HepG2 (cell line): ENCODE measurements around the gene CDYL. TPM values are rescaled to one million over a fixed set of nuclear protein-coding genes. Genes with fewer than 3 reads are reported as not detected.

Experiments used
- ATAC-seq: fragments of 200-7000 bp; cut with Tn5 transposase; 3 replicates; pipeline ENCODE4 v1.9.1; 2020; ENCODE audit warnings: mild to moderate bottlenecking, moderate library complexity
- BruUV-seq: library from RNA; stranded (reverse); fragments of 400-500 nt; replicated peaks from 2 replicates; lab custom pipeline; 2021; lab: Mats Ljungman, UMichigan
- CTCF ChIA-PET: fragments of 300-600 bp; formaldehyde crosslinking; extraction: SDS; loops from one replicate; lab custom pipeline; 2021; ENCODE audit warnings: low total read pairs, inconsistent platforms, low intra/inter-chr PET ratio; lab: Yijun Ruan, JAX
- POLR2A ChIA-PET: fragments of 350-600 bp; sonication (Branson Sonifier 250); formaldehyde crosslinking; loops from one replicate; lab custom pipeline; 2020; ENCODE audit warnings: antibody characterized with exemption, inconsistent platforms; lab: Yijun Ruan, JAX
- DNase-seq: peaks from one replicate; pipeline ENCODE4 v3.0.0-alpha.2; 2015; ENCODE audit warnings: low spot score
- FAIRE-seq: peaks from 3 replicates; lab custom pipeline; 2011; peaks lifted over from hg19 to GRCh38; lab: Jason Lieb, UNC
- H2AFZ ChIP-seq: one replicate; pipeline ENCODE4 v1.6.1; 2011; ENCODE audit warnings: low read length, inconsistent platforms
- H3K27ac ChIP-seq: fragments of 300-600 bp; 3 replicates; pipeline ENCODE4 v1.8.0; 2011; ENCODE audit warnings: mixed run types, mild to moderate bottlenecking, mixed read lengths, low read length, inconsistent platforms; ENCODE audit not compliant: insufficient read depth; ENCODE audit errors: extremely low read length
- H3K27me3 ChIP-seq, 2 experiments: fragments of 200-600 bp in 1 of 2; 2 replicates in 1 of 2; 3 replicates in 1 of 2; pipeline versions ENCODE4 v1.6.0 to v1.8.0; 2011; ENCODE audit warnings: low read length in 2 of 2, mild to moderate bottlenecking in 2 of 2, moderate library complexity in 2 of 2, inconsistent platforms in 1 of 2; ENCODE audit not compliant: insufficient read depth in 2 of 2, control insufficient read depth in 1 of 2
- H3K36me3 ChIP-seq, 2 experiments: fragments of 200-600 bp in 1 of 2; replicated peaks in 1 of 2; 2 replicates in 1 of 2; 3 replicates in 1 of 2; pipeline versions ENCODE4 v1.5.1 to v1.8.0; 2011; ENCODE audit warnings: low read length in 2 of 2, inconsistent platforms in 1 of 2; ENCODE audit not compliant: insufficient read depth in 2 of 2, control insufficient read depth in 1 of 2
- H3K4me1 ChIP-seq: 2 replicates; pipeline ENCODE4 v1.5.1; 2012; ENCODE audit warnings: low read length, inconsistent platforms; ENCODE audit not compliant: insufficient read depth
- H3K4me2 ChIP-seq: 2 replicates; pipeline ENCODE4 v1.6.0; 2011; ENCODE audit warnings: low read depth, low read length, inconsistent platforms
- H3K4me3 ChIP-seq, 3 experiments: fragments of 200-600 bp in 1 of 3; sonication (generic), shearing (Covaris generic) in 1 of 3; replicated peaks in 1 of 3; 2 replicates each; pipeline ENCODE4 v1.5.1; 2011 to 2016; ENCODE audit warnings: low read length in 3 of 3, inconsistent platforms in 2 of 3, low read depth in 2 of 3, mild to moderate bottlenecking in 2 of 3, control low read depth in 1 of 3, mixed read lengths in 1 of 3; ENCODE audit not compliant: insufficient read depth in 1 of 3
- H3K79me2 ChIP-seq: one replicate; pipeline ENCODE4 v1.6.1; 2011; ENCODE audit warnings: low read length, inconsistent platforms; ENCODE audit not compliant: insufficient read depth
- H3K9ac ChIP-seq: 2 replicates; pipeline ENCODE4 v1.6.0; 2011; ENCODE audit warnings: mild to moderate bottlenecking, low read depth, low read length, inconsistent platforms; ENCODE audit not compliant: insufficient read depth
- H3K9me3 ChIP-seq: 2 replicates; pipeline ENCODE4 v1.5.1; 2012; ENCODE audit warnings: mild to moderate bottlenecking, low read length
- H4K20me1 ChIP-seq: 2 replicates; pipeline ENCODE4 v1.6.0; 2011; ENCODE audit warnings: inconsistent platforms, mild to moderate bottlenecking, low read length, moderate library complexity; ENCODE audit not compliant: insufficient read depth
- CBX5 ChIP-seq: sonication (generic); formaldehyde crosslinking; IDR thresholded peaks from 2 replicates; pipeline ENCODE4 v1.4.0; 2020; ENCODE audit warnings: missing genetic modification reagents, borderline replicate concordance
- CENPX ChIP-seq: sonication (generic); formaldehyde crosslinking; IDR thresholded peaks from 2 replicates; pipeline ENCODE4 v1.9.0; 2021; ENCODE audit warnings: mild to moderate bottlenecking, missing genetic modification reagents, moderate library complexity
- FOSL1 ChIP-seq: sonication (generic); formaldehyde crosslinking; IDR thresholded peaks from 2 replicates; pipeline ENCODE4 v1.9.0; 2021; ENCODE audit warnings: missing genetic modification reagents, borderline replicate concordance
- LRRFIP1 ChIP-seq: sonication (generic); formaldehyde crosslinking; conservative IDR thresholded peaks from 2 replicates; pipeline ENCODE4 v1.4.0; 2020; ENCODE audit warnings: missing genetic modification reagents
- NFE2L2 ChIP-seq: fragments of 150-350 bp; IDR thresholded peaks from 2 replicates; pipeline ENCODE4 v1.6.1; 2014; ENCODE audit warnings: low read length
- PAWR ChIP-seq: sonication (generic); formaldehyde crosslinking; IDR thresholded peaks from 2 replicates; pipeline ENCODE4 v1.4.0; 2020; ENCODE audit warnings: missing genetic modification reagents, mild to moderate bottlenecking, borderline replicate concordance
- U2AF2 ChIP-seq: fragments of 200-400 bp; formaldehyde crosslinking; IDR thresholded peaks from 2 replicates; pipeline ENCODE4 v1.6.1; 2017; ENCODE audit warnings: low read depth, mild to moderate bottlenecking, low read length
- ZNF180 ChIP-seq: sonication (generic); formaldehyde crosslinking; IDR thresholded peaks from 2 replicates; pipeline ENCODE4 v1.4.0; 2020; ENCODE audit warnings: low read depth, missing genetic modification reagents, borderline replicate concordance
- ZNF256 ChIP-seq: sonication (generic); formaldehyde crosslinking; conservative IDR thresholded peaks from 2 replicates; pipeline ENCODE4 v1.4.0; 2020; ENCODE audit warnings: missing genetic modification reagents
- ZNF552 ChIP-seq: sonication (generic); formaldehyde crosslinking; IDR thresholded peaks from 2 replicates; pipeline ENCODE4 v1.9.0; 2022; ENCODE audit warnings: missing genetic modification reagents, mild to moderate bottlenecking, borderline replicate concordance
- ZNF772 ChIP-seq: sonication (generic); formaldehyde crosslinking; IDR thresholded peaks from 2 replicates; pipeline ENCODE4 v1.5.0; 2020; ENCODE audit warnings: mild to moderate bottlenecking, missing genetic modification reagents
- ZNF773 ChIP-seq: sonication (generic); formaldehyde crosslinking; IDR thresholded peaks from 2 replicates; pipeline ENCODE4 v1.4.0; 2020; ENCODE audit warnings: missing genetic modification reagents, borderline replicate concordance
- WGBS: methylation state at CpG from one replicate; pipeline ENCODE4 v1.1.6; 2017; ENCODE audit warnings: low lambda C conversion rate; 5-methylcytosine and 5-hydroxymethylcytosine counted together
- in situ Hi-C: cut with HindIII; loops from 2 replicates; pipeline ENCODE4 v1.10.0; 2017; ENCODE audit warnings: low pct_unique_long_range_greater_than_20kb; ENCODE audit not compliant: extremely low pct_ligation_motif_present
- intact Hi-C: fragments of 100-400 bp; cut with micrococcal nuclease; formaldehyde crosslinking; loops from one replicate; pipeline ENCODE4 v1.10.0; 2022; ENCODE audit not compliant: unreplicated experiment
- polyA plus RNA-seq, 8 experiments: library from polyadenylated mRNA; depleted of rRNA in 3 of 8; stranded (reverse) in 7 of 8; unstranded in 1 of 8; fragments of >200 nt; fragmentation: Illumina TruSeq in 4 of 8; extraction: Trizol in 4 of 8; gene quantifications; 2 replicates each; pipeline versions ENCODE4 v1.2.1 to v1.2.3, GENCODE V29; 2011 to 2016; ENCODE audit warnings: low read depth in 4 of 8, missing spikeins in 1 of 8, mixed read lengths in 1 of 8; ENCODE audit not compliant: insufficient read depth in 1 of 8
- total RNA-seq, 5 experiments: library from RNA; depleted of rRNA; stranded (reverse); fragments of >200 nt; fragmentation: Illumina TruSeq; extraction: Trizol; gene quantifications; 2 replicates each; pipeline ENCODE4 v1.2.3, GENCODE V29; 2016; ENCODE audit warnings: low read depth in 1 of 5

CDYL gene
- total and polyA plus RNA-seq, 2 of the 13 experiments (the other 11 are each of a cell fraction or from before 2014, with no cell fraction given): 22.8 to 105 TPM

- no peak overlapping the region for H3K4me3 ChIP-seq
- no TSS peak for BruUV-seq
- H3K36me3 ChIP-seq: no peaks in the 10 kb centered on the region
- peak; percentile 39; the same call in 2 of the 3 replicates for ATAC-seq
- no peak overlapping the region for H3K4me2 ChIP-seq
- WGBS: 96% methylated on average over 5 of the region's 5 CpGs
- no peaks in the 10 kb centered on the region; the same call in 1 of the 2 replicates for H4K20me1 ChIP-seq
- TF ChIP-seq ZNF256 (CRISPR knock-in tag) (no peak), FOSL1 (CRISPR knock-in tag) (no peak), CBX5 (CRISPR knock-in tag) (no peak), ZNF180 (CRISPR knock-in tag) (no peak), ZNF773 (CRISPR knock-in tag) (no peak), NFE2L2 (no peak), U2AF2 (no peak), CENPX (CRISPR knock-in tag) (no peak), ZNF772 (CRISPR knock-in tag) (no peak), ZNF552 (CRISPR knock-in tag) (no peak), PAWR (CRISPR knock-in tag) (no peak), LRRFIP1 (no peak)
- H3K9me3 ChIP-seq: no peaks in the 10 kb centered on the region
- H3K27me3 ChIP-seq: no peaks in the 10 kb centered on the region
- intact Hi-C loops: no loop called here
- H3K27ac ChIP-seq: no peak overlapping the region
- H2AFZ ChIP-seq: no peak overlapping the region
- in situ Hi-C loops: no loop called here
- FAIRE-seq: no peak
- H3K79me2 ChIP-seq: peaks cover 67% of the 10 kb centered on the region
- DNase-seq: no peak
- ChIA-PET POLR2A (no interaction called here), CTCF (no interaction called here)
- H3K9ac ChIP-seq: no peak overlapping the region
- H3K4me1 ChIP-seq: peaks cover 9% of the 10 kb centered on the region
Observed at GRCh38 chr6:4871825-4872224, 95.6 kb downstream of the CDYL start.
